ENCODE results near the gene ZGLP1.
"Not testable (repeated sequence)": the region's sequence is repeated elsewhere in the genome, so short reads cannot be mapped to it uniquely, and the experiment has no call there.

ZGLP1 gene

GRCh38 chr19:10292789-10293636 lies 16.6 kb downstream of the ZGLP1 start:
- DNase-seq, result no peak

- DNase-seq, result peak in 1 of 2 experiments; percentile 26
These were observed 17.3 kb downstream of the ZGLP1 start for GRCh38 chr19:10292206-10292788.

- no peak for DNase-seq
These were observed 17.9 kb downstream of the ZGLP1 start for GRCh38 chr19:10291554-10292205.

DNA sequence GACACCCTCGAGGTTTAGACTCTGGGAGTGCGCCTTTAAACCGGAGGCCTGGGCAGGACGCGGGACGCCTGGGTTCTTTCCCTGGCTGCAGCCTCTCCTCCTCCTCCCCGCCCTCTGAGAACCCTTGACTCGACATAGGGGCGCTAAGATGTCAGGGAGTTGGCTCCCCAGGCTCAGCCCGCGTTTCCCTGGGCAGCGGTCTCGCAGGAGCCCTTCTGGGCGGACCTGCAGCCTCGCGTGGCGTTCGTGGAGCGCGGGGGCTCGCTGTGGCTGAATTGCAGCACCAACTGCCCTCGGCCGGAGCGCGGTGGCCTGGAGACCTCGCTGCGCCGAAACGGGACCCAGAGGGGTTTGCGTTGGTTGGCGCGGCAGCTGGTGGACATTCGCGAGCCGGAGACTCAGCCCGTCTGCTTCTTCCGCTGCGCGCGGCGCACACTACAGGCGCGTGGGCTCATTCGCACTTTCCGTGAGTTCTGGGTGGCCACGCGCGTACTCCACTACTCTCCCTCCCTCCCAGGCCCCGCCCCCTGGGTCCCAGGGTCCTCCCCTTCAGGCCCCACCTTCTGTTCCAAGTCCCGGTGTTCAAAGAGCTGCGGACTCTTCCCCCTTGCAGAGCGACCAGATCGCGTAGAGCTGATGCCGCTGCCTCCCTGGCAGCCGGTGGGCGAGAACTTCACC lies 18.6 kb downstream of the ZGLP1 start:
- DNase-seq, result no peak

- no peak for DNase-seq
These were observed 19.2 kb downstream of the ZGLP1 start for GRCh38 chr19:10290357-10290875.

DNA sequence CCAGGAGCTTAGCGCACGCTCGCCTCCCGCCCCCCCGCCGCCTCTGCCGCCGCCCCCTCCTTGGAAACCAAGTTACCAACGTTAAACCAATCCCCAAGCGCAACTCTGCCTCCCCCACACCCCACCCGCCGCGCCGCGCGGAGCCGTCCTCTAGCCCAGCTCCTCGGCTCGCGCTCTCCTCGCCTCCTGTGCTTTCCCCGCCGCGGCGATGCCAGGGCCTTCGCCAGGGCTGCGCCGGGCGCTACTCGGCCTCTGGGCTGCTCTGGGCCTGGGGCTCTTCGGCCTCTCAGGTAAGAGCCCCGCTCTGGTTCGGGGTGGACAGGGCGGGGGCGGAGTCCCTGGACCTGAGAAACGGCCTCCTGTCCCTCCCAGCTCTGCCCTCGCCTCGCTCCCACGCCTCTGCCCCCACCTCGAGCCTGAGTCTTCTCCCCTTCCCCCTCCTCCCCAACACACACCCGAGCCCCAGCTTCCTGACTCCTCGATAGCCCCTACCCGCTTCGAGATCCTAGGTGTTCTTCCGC lies 19.7 kb downstream of the ZGLP1 start, which contains the start of gene ICAM5:
Gene ICAM5 (plus strand): TSS at position 117 of the 521 bp plus-strand sequence. CDS start 92 bp downstream, at position 209.
- no peak for DNase-seq

DNA sequence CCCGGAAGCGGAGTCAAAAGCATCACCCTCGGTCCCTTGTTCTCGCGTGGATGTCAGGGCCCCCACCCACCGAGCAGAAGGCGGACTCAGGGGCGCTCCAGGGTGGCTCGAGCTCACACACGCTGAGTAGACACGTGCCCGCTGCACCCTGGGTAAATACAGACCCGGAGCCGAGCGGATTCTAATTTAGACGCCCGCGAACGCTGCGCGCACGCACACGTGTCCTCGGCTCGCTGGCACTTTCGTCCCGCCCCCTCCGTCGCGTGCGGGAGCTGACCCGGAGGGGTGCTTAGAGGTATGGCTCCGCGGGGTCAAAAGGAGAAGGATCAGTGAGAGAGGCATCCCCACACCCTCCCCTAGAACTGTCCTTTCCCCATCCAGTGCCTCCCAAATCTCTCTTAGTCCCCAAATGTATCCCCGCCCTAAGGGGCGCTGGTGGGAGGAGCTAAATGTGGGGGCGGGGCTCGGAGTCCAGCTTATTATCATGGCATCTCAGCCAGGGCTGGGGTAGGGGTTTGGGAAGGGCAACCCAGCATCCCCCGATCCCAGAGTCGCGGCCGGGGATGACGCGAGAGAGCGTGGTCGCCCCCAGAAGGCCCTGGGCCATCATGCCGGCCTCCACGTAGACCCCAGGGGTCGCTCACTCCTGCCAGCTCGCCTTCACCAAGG lies 20.3 kb downstream of the ZGLP1 start:
- DNase-seq, result peak; percentile 21 to 37

DNA sequence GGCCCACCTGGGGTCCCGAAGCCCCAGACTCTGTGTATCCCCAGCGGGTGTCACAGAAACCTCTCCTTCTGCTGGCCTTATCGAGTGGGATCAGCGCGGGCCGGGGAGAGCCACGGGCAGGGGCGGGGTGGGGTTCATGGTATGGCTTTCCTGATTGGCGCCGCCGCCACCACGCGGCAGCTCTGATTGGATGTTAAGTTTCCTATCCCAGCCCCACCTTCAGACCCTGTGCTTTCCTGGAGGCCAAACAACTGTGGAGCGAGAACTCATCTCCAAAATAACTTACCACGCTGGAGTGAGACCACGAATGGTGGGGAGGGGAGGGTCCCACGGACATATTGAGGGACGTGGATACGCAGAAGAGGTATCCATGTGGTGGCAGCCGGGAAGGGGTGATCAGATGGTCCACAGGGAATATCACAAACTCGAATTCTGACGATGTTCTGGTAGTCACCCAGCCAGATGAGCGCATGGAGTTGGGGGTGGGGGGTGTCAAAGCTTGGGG lies 20.9 kb downstream of the ZGLP1 start:
- no peak for DNase-seq

- no peak for DNase-seq
These were observed 22.5 kb downstream of the ZGLP1 start, which contains the start of gene ICAM4 for GRCh38 chr19:10286803-10287737. Gene ICAM4, plus strand, starts transcription at chr19:10286955. Its CDS starts 58 bp downstream, at chr19:10287013.

DNA sequence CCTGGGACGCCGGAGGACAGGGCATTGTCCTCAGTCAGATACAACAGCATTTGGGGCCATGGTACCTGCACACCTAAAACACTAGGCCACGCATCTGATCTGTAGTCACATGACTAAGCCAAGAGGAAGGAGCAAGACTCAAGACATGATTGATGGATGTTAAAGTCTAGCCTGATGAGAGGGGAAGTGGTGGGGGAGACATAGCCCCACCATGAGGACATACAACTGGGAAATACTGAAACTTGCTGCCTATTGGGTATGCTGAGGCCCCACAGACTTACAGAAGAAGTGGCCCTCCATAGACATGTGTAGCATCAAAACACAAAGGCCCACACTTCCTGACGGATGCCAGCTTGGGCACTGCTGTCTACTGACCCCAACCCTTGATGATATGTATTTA lies 24.2 kb downstream of the ZGLP1 start:
- no peak for DNase-seq

DNA sequence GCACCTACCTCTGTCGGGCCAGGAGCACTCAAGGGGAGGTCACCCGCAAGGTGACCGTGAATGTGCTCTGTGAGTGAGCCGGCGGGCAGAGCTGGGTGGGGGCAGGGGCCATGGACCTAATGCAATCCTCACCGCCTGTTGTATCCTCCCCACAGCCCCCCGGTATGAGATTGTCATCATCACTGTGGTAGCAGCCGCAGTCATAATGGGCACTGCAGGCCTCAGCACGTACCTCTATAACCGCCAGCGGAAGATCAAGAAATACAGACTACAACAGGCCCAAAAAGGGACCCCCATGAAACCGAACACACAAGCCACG lies 24.7 kb downstream of the ZGLP1 start:
- DNase-seq, result no peak

- DNase-seq, result no peak
These were observed 25.3 kb downstream of the ZGLP1 start for GRCh38 chr19:10284065-10284959.

DNA sequence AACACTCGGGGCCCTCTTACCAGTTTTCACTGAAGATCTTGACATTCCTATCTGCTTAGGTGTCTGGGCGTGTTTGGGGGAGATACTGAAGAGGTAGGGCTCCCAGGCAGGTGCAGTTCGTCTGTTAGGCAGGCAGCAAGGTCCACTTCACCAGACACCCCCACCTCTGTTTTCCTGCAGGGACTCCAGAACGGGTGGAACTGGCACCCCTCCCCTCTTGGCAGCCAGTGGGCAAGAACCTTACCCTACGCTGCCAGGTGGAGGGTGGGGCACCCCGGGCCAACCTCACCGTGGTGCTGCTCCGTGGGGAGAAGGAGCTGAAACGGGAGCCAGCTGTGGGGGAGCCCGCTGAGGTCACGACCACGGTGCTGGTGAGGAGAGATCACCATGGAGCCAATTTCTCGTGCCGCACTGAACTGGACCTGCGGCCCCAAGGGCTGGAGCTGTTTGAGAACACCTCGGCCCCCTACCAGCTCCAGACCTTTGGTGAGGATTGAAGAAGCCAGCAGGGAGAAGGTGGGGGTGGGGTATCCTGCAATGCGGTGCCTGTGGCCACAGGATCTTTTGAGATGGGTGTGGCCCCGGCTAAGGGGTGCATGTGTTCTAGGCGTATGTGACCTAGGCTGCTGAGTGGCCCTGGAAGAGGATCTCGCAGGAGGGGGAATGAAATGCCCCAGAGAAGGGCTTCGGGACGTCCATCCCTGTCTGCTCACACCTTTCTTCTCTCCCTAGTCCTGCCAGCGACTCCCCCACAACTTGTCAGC lies 26.1 kb downstream of the ZGLP1 start:
- no peak for DNase-seq

DNA sequence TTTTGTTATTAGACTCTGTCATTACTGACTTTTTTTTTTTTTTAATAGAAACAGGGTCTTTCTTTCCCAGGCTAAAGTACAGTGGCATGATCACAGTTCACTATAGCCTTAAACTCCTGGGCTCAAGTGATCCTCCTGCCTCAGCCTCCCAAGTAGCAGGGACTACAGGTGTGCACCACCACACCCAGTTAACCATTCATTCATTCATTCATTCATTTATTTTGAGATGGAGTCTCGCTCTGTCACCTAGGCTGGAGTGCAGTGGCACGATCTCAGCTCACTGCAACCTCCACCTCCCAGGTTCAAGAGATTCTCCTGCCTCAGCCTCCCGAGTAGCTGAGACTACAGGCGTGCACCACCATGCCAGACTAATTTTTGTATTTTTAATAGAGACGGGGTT lies 27.6 kb downstream of the ZGLP1 start:
- DNase-seq, result not testable (repeated sequence)

DNA sequence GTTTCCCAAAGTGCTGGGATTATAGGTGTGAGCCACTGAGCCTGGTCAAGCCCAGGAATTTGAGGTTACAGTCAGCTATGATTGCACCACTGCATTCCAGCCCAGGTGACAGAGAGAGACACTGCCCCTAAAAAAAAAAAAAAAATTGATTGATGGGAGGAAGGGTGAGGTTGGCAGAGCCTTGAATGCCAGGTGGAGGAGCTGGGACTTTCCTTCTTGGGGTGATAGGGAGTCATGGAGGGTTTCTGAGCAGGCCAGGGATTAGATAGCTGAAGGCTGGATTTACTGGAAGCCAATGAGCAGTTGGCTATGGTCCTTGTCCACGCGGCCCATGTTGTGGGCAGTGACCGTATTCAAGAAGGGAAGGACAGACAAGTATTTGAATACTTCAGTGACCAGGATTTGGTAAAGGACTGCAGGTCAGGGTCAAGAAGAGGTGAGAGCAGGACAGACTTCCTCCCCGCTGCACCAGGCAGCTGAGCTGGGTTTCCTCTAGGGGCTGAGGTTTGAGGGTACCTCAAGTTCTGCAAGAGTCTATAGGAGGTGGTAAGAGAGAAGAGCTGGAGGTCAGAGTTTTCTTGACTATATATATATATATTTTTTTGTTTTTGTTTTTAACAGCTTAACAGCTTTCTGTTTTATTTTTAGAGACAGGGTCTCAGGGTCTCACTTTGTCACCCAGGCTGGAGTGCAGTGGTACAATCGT lies 29.7 kb downstream of the ZGLP1 start:
- DNase-seq, result no peak

- no peak for DNase-seq
These were observed 30.7 kb downstream of the ZGLP1 start for GRCh38 chr19:10278935-10279334.

DNA sequence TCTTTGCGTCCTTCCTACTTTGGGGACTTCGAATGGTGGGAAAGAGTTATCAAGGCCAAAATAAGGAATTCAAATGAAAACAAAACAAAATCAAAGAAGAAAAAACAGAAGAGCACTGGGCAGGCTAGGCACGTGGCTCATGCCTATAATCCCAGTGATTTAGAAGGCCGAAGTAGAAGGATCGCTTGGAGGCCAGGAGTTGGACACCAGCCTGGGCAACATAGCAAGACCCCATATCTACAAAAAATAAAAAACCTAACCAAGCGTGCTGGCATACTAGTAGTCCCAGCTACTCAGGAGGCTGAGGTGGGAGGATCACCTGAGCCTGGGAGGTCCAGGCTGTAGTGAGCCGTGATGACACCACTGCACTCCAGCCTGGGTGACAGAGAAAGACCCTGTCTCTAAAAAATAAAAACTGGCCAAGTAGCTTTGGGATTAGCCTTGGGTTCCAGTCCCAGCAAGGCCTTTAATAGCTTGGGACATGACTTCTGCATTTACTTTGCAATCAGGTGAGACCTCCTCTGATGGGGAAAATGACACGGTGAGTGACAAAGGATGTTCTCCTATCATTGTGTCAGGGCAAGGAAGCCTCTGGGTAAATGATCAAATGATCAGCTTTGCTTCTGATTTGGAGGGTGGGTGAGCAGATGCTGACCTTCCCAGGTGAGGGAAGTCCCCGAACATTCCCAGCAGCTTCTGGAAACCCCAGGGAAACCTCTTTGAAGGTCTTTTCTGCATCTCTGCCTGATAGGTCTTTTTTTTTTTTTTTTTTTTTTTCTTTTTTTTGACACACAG lies 31.6 kb downstream of the ZGLP1 start:
- DNase-seq, result no peak
